IMR-90 (cell line): ENCODE data around the gene GNAZ. TPM values are rescaled to one million over a fixed set of nuclear protein-coding genes. Genes with fewer than 3 reads are reported as not detected.

Experiments used
- ATAC-seq: fragments of 200-7000 bp; cut with Tn5 transposase; 2 replicates; pipeline ENCODE4 v1.9.1; 2020; ENCODE audit warnings: low read depth, mild to moderate bottlenecking, moderate library complexity
- BruUV-seq: library from RNA; stranded (reverse); fragments of 400-500 nt; replicated peaks from 2 replicates; lab custom pipeline; 2021; lab: Mats Ljungman, UMichigan
- CTCF ChIA-PET: fragments of 300-600 bp; formaldehyde crosslinking; extraction: SDS; loops from one replicate; lab custom pipeline; 2021; ENCODE audit warnings: antibody characterized with exemption; lab: Yijun Ruan, JAX
- POLR2A ChIA-PET: fragments of 300-600 bp; sonication (Branson Sonifier 250); formaldehyde crosslinking; loops from one replicate; lab custom pipeline; 2022; ENCODE audit warnings: antibody characterized with exemption; ENCODE audit not compliant: unreplicated experiment; lab: Charles Lee
- DNase-seq: peaks from one replicate; pipeline ENCODE4 v3.0.0; 2013
- H2AFZ ChIP-seq: replicated peaks from 2 replicates; pipeline ENCODE3; 2013; ENCODE audit warnings: low read length, mild to moderate bottlenecking; ENCODE audit not compliant: poor library complexity
- H2AK5ac ChIP-seq: 2 replicates; pipeline ENCODE4 v1.6.1; 2013; ENCODE audit warnings: low read depth, low read length, inconsistent platforms
- H2AK9ac ChIP-seq: replicated peaks from 2 replicates; pipeline ENCODE3; 2013; ENCODE audit warnings: mild to moderate bottlenecking, low read depth, low read length, moderate library complexity; ENCODE audit not compliant: poor library complexity
- H2BK120ac ChIP-seq: 2 replicates; pipeline ENCODE4 v1.6.1; 2013; ENCODE audit warnings: low read depth, low read length, inconsistent platforms
- H2BK15ac ChIP-seq: 3 replicates; pipeline ENCODE4 v1.6.1; 2013; ENCODE audit warnings: low read depth, low read length, inconsistent platforms
- H2BK20ac ChIP-seq: 2 replicates; pipeline ENCODE4 v1.6.1; 2013; ENCODE audit warnings: low read depth, mild to moderate bottlenecking, inconsistent platforms, low read length, moderate library complexity
- H2BK5ac ChIP-seq: 2 replicates; pipeline ENCODE4 v1.6.1; 2013; ENCODE audit warnings: mild to moderate bottlenecking, low read depth, low read length, inconsistent platforms; ENCODE audit not compliant: poor library complexity, severe bottlenecking
- H3K14ac ChIP-seq: replicated peaks from 2 replicates; pipeline ENCODE4 v1.6.1; 2013; ENCODE audit warnings: low read depth, low read length, inconsistent platforms
- H3K18ac ChIP-seq: 2 replicates; pipeline ENCODE4 v1.6.1; 2013; ENCODE audit warnings: low read depth, low read length, control low read depth
- H3K23ac ChIP-seq: 2 replicates; pipeline ENCODE4 v1.6.1; 2013; ENCODE audit warnings: low read depth, low read length, inconsistent platforms
- H3K27ac ChIP-seq: 2 replicates; pipeline ENCODE4 v1.5.1; 2013; ENCODE audit warnings: mild to moderate bottlenecking, control low read depth, low read length; ENCODE audit not compliant: insufficient read depth
- H3K27me3 ChIP-seq: 2 replicates; pipeline ENCODE4 v1.6.1; 2013; ENCODE audit warnings: low read length; ENCODE audit not compliant: control insufficient read depth, insufficient read depth
- H3K36me3 ChIP-seq: 2 replicates; pipeline ENCODE4 v1.6.1; 2013; ENCODE audit warnings: low read length, mixed read lengths; ENCODE audit not compliant: control insufficient read depth, insufficient read depth
- H3K4ac ChIP-seq: 2 replicates; pipeline ENCODE4 v1.6.1; 2013; ENCODE audit warnings: low read depth, low read length, inconsistent platforms
- H3K4me1 ChIP-seq: 2 replicates; pipeline ENCODE4 v1.6.1; 2013; ENCODE audit warnings: low read length, mixed read lengths; ENCODE audit not compliant: control insufficient read depth, insufficient read depth
- H3K4me2 ChIP-seq: 2 replicates; pipeline ENCODE4 v1.6.1; 2013; ENCODE audit warnings: low read depth, mild to moderate bottlenecking, control low read depth, low read length, moderate library complexity
- H3K4me3 ChIP-seq: 2 replicates; pipeline ENCODE4 v1.5.1; 2013; ENCODE audit warnings: low read depth, mild to moderate bottlenecking, control low read depth, low read length, moderate library complexity; ENCODE audit not compliant: insufficient read depth
- H3K56ac ChIP-seq: 2 replicates; pipeline ENCODE4 v1.6.1; 2013; ENCODE audit warnings: low read length, inconsistent platforms; ENCODE audit not compliant: insufficient read depth; ENCODE audit errors: extremely low read depth
- H3K79me1 ChIP-seq, 2 experiments: 2 replicates each; pipeline ENCODE4 v1.6.1; 2013; ENCODE audit warnings: low read length in 2 of 2, inconsistent platforms in 1 of 2, low read depth in 1 of 2
- H3K9ac ChIP-seq: 2 replicates; pipeline ENCODE4 v1.6.1; 2013; ENCODE audit warnings: low read depth, low read length, control low read depth
- H3K9me1 ChIP-seq: 2 replicates; pipeline ENCODE4 v1.6.1; 2013; ENCODE audit warnings: low read length, inconsistent platforms; ENCODE audit not compliant: insufficient read depth
- H3K9me3 ChIP-seq: 2 replicates; pipeline ENCODE4 v1.6.1; 2013; ENCODE audit warnings: low read length; ENCODE audit not compliant: control insufficient read depth, insufficient read depth
- H4K20me1 ChIP-seq: 2 replicates; pipeline ENCODE4 v1.6.1; 2013; ENCODE audit warnings: low read length, inconsistent platforms; ENCODE audit not compliant: insufficient read depth
- H4K5ac ChIP-seq: 2 replicates; pipeline ENCODE4 v1.6.1; 2013; ENCODE audit warnings: mild to moderate bottlenecking, low read depth, low read length, control low read depth
- H4K8ac ChIP-seq, 2 experiments: 2 replicates each; pipeline ENCODE4 v1.6.1; 2013; ENCODE audit warnings: low read depth in 2 of 2, low read length in 2 of 2, control low read depth in 1 of 2, inconsistent platforms in 1 of 2
- H4K91ac ChIP-seq: 2 replicates; pipeline ENCODE4 v1.6.1; 2013; ENCODE audit warnings: low read depth, low read length, inconsistent platforms; ENCODE audit not compliant: insufficient read depth
- BHLHE40 ChIP-seq: fragments of 150-350 bp; IDR thresholded peaks from 2 replicates; pipeline ENCODE4 v1.6.1; 2016; ENCODE audit warnings: mild to moderate bottlenecking, low read depth, low read length
- CEBPB ChIP-seq: IDR thresholded peaks from 2 replicates; pipeline ENCODE4 v1.6.1; 2012; ENCODE audit warnings: low read depth, low read length, improper control_type of control experiment
- CHD1 ChIP-seq: IDR thresholded peaks from 2 replicates; pipeline ENCODE4 v1.6.1; 2012; ENCODE audit warnings: low read depth, low read length, improper control_type of control experiment
- FOS ChIP-seq: fragments of 150-350 bp; IDR thresholded peaks from 2 replicates; pipeline ENCODE4 v1.6.1; 2016; ENCODE audit warnings: low read depth, low read length
- MAFK ChIP-seq: IDR thresholded peaks from 2 replicates; pipeline ENCODE4 v1.6.1; 2012; ENCODE audit warnings: low read depth, low read length, improper control_type of control experiment
- MAZ ChIP-seq: IDR thresholded peaks from 2 replicates; pipeline ENCODE4 v1.6.1; 2012; ENCODE audit warnings: low read depth, mild to moderate bottlenecking, low read length, improper control_type of control experiment, moderate library complexity, borderline replicate concordance
- MXI1 ChIP-seq: IDR thresholded peaks from 2 replicates; pipeline ENCODE4 v1.6.1; 2012; ENCODE audit warnings: low read depth, mild to moderate bottlenecking, low read length, moderate library complexity, borderline replicate concordance
- NFE2L2 ChIP-seq: fragments of 150-350 bp; IDR thresholded peaks from 2 replicates; pipeline ENCODE4 v1.6.1; 2016; ENCODE audit warnings: low read depth, mild to moderate bottlenecking, low read length
- POLR2A ChIP-seq: IDR thresholded peaks from 2 replicates; pipeline ENCODE4 v1.6.1; 2012; ENCODE audit warnings: mild to moderate bottlenecking, low read depth, low read length
- RAD21 ChIP-seq: IDR thresholded peaks from 2 replicates; pipeline ENCODE4 v1.6.1; 2012; ENCODE audit warnings: low read length, improper control_type of control experiment
- RCOR1 ChIP-seq: IDR thresholded peaks from 2 replicates; pipeline ENCODE4 v1.6.1; 2012; ENCODE audit warnings: mild to moderate bottlenecking, low read length, improper control_type of control experiment; ENCODE audit not compliant: insufficient replicate concordance
- RFX5 ChIP-seq: IDR thresholded peaks from 2 replicates; pipeline ENCODE4 v1.8.0; 2012; ENCODE audit warnings: low read depth, mild to moderate bottlenecking, low read length, moderate library complexity
- SMC3 ChIP-seq: fragments of 150-350 bp; IDR thresholded peaks from 2 replicates; pipeline ENCODE4 v1.6.1; 2016; ENCODE audit warnings: low read depth, mild to moderate bottlenecking, antibody characterized with exemption, low read length, moderate library complexity
- WGBS, 2 experiments: methylation state at CpG; one replicate each; pipeline versions ENCODE4 v1.1.5 to v1.1.7; 2013; ENCODE audit warnings: missing lambda C conversion rate in 2 of 2; ENCODE audit not compliant: insufficient read length in 1 of 2; ENCODE audit errors: extremely low coverage in 2 of 2; 5-methylcytosine and 5-hydroxymethylcytosine counted together
- dilution Hi-C: fragments of 300-500 bp; cut with HindIII; formaldehyde crosslinking; loops from one replicate; pipeline ENCODE4 v1.14.3; 2018; ENCODE audit warnings: low sequenced_read_pairs; ENCODE audit not compliant: unreplicated experiment
- in situ Hi-C: fragments of 300-500 bp; cut with MboI; formaldehyde crosslinking; loops from 3 replicates; pipeline ENCODE4 v1.14.3; 2019; ENCODE audit warnings: low sequenced_read_pairs, inconsistent platforms, mixed read lengths
- intact Hi-C: fragments of 100-400 bp; cut with micrococcal nuclease; formaldehyde crosslinking; loops from 2 replicates; pipeline ENCODE4 v1.10.0; 2022
- polyA plus RNA-seq, 3 experiments: library from polyadenylated mRNA; depleted of rRNA; stranded (reverse); fragments of >200 nt; gene quantifications; 2 replicates each; pipeline ENCODE4 v1.2.3, GENCODE V29; 2012; ENCODE audit warnings: low replicate concordance in 1 of 3
- total RNA-seq: library from RNA; depleted of rRNA; stranded (reverse); fragments of >200 nt; gene quantifications from 2 replicates; pipeline ENCODE4 v1.2.3, GENCODE V29; 2012
- TF ChIP-seq, protein P1 (sequence below): fragments of 150-350 bp; IDR thresholded peaks from 2 replicates; pipeline ENCODE4 v1.6.1; 2017; ENCODE audit warnings: mild to moderate bottlenecking, antibody characterized with exemption, low read length, low read depth
- TF ChIP-seq, protein P2 (sequence below): conservative IDR thresholded peaks from 2 replicates; pipeline ENCODE4 v1.5.1; 2012; ENCODE audit warnings: mild to moderate bottlenecking, low read depth, low read length, improper control_type of control experiment
- TF ChIP-seq, protein P3 (sequence below): fragments of 150-350 bp; IDR thresholded peaks from 2 replicates; pipeline ENCODE4 v1.6.1; 2016; ENCODE audit warnings: low read depth, mild to moderate bottlenecking, low read length, moderate library complexity, borderline replicate concordance

The GNAZ gene
- total and polyA plus RNA-seq, 2 of the 4 experiments (the other 2 are of a cell fraction): 1.5 to 2.5 TPM

DNA sequence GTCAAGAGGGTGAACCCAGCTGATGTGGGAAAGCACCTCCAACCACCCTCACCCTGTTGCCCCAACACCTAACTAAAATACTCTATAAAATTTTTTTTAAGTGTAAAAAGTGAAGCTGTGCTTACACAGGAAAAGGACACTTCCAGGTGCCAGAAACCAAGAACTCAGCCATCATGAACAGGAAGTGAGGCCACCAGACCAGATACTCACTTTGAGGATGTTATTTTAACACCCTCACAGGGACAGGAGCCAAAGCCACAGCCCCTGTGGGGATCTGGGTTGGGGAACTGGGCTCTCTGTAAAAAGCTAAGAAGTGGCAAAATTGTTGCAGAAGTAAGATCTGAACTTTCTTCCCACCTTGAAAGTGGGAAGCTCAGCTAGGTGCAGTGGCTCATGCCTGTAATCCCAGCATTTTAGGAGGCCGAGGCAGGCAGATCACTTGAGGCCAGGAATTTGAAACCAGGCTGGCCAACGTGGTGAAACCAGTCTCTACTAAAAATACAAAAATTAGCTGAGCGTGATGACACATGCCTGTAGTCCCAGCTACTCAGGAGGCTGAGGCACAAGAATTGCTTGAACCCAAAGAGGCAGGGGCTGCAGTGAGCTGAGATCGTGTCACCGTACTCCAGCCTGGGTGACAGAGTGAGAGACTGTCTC, 67.7 kb downstream of the GNAZ start:
- H3K56ac ChIP-seq: no peak overlapping the region
- intact Hi-C loops: loop anchor here (10.0 kb wide), 1 partner anchor 673 kb away; no protein-coding TSS in a partner anchor
- H3K27ac ChIP-seq: no peak overlapping the region
- peaks cover 6% of the 10 kb centered on the region for H3K27me3 ChIP-seq
- H3K9me3 ChIP-seq: no peaks in the 10 kb centered on the region
- H3K9me1 ChIP-seq: no peaks in the 10 kb centered on the region
- in situ Hi-C loops: no loop called here
- H4K91ac ChIP-seq: no peak overlapping the region
- 0 out of 2 replicates have a peak, but pooled peaks cover 4% of the 10 kb centered on the region for H3K4me1 ChIP-seq
- no peaks in the 10 kb centered on the region for H3K36me3 ChIP-seq
- BruUV-seq: no TSS peak
- H3K14ac ChIP-seq: no peak overlapping the region
- H3K4me2 ChIP-seq: no peak overlapping the region
- no peak overlapping the region for H4K5ac ChIP-seq
- H2AK5ac ChIP-seq: no peak overlapping the region
- no peak overlapping the region for H2AFZ ChIP-seq
- WGBS, 2 experiments: no CpG with 5 or more reads among the region's 5 CpGs
- H3K79me1 ChIP-seq: no peaks in the 10 kb centered on the region
- no peak overlapping the region for H2BK15ac ChIP-seq
- no peak for ATAC-seq
- no peak overlapping the region for H3K4me3 ChIP-seq
- POLR2A ChIA-PET: interaction anchor here (0.6 kb wide), 1 partner anchor 18 kb away, joined by 3 read pairs; no protein-coding TSS in a partner anchor
- H3K23ac ChIP-seq: no peak overlapping the region
- no peak for DNase-seq
- no peak overlapping the region for H3K4ac ChIP-seq
- TF ChIP-seq, protein P1, sequence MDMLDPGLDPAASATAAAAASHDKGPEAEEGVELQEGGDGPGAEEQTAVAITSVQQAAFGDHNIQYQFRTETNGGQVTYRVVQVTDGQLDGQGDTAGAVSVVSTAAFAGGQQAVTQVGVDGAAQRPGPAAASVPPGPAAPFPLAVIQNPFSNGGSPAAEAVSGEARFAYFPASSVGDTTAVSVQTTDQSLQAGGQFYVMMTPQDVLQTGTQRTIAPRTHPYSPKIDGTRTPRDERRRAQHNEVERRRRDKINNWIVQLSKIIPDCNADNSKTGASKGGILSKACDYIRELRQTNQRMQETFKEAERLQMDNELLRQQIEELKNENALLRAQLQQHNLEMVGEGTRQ: no peak
- TF ChIP-seq, protein P2, sequence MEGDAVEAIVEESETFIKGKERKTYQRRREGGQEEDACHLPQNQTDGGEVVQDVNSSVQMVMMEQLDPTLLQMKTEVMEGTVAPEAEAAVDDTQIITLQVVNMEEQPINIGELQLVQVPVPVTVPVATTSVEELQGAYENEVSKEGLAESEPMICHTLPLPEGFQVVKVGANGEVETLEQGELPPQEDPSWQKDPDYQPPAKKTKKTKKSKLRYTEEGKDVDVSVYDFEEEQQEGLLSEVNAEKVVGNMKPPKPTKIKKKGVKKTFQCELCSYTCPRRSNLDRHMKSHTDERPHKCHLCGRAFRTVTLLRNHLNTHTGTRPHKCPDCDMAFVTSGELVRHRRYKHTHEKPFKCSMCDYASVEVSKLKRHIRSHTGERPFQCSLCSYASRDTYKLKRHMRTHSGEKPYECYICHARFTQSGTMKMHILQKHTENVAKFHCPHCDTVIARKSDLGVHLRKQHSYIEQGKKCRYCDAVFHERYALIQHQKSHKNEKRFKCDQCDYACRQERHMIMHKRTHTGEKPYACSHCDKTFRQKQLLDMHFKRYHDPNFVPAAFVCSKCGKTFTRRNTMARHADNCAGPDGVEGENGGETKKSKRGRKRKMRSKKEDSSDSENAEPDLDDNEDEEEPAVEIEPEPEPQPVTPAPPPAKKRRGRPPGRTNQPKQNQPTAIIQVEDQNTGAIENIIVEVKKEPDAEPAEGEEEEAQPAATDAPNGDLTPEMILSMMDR: no peak
- TF ChIP-seq RFX5 (no peak), MXI1 (no peak), FOS (no peak), SMC3 (no peak), RCOR1 (no peak), CHD1 (no peak), RAD21 (no peak), MAZ (no peak), NFE2L2 (no peak), CEBPB (no peak), POLR2A (no peak), BHLHE40 (no peak), MAFK (no peak)
- TF ChIP-seq, protein P3, sequence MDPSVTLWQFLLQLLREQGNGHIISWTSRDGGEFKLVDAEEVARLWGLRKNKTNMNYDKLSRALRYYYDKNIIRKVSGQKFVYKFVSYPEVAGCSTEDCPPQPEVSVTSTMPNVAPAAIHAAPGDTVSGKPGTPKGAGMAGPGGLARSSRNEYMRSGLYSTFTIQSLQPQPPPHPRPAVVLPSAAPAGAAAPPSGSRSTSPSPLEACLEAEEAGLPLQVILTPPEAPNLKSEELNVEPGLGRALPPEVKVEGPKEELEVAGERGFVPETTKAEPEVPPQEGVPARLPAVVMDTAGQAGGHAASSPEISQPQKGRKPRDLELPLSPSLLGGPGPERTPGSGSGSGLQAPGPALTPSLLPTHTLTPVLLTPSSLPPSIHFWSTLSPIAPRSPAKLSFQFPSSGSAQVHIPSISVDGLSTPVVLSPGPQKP: no peak
- no peak overlapping the region for H2BK120ac ChIP-seq
- H4K8ac ChIP-seq: no peak overlapping the region
- H3K18ac ChIP-seq: no peak overlapping the region
- H2BK20ac ChIP-seq: no peak overlapping the region
- no peak overlapping the region for H2BK5ac ChIP-seq
- no peaks in the 10 kb centered on the region for H4K20me1 ChIP-seq
- no peak overlapping the region for H3K9ac ChIP-seq
- H2AK9ac ChIP-seq: no peak overlapping the region
- CTCF ChIA-PET: no interaction called here
- dilution Hi-C loops: no loop called here
